ENCODE measurements around the gene GALNT17.

DNA sequence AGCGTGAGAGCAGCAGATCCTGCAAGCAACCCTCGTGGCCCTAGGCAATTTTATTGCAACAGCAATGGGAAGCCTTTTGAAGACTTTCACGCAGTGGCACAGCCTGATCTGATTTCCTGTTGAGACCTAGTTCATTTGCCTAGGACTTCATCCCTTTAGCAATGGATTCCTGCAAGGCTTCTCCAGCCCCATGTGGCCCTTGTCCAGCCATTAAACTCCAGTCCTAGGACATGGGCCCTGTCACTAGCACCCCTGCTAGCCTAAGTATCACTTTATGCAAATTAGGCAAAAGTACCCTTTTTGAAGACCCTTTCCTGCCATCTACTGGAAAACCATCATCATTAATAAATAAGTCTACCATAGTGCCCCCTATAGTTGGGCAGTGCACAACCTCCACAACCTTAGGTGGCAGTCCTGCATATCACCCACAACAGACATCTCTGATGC lies 379.4 kb downstream of the GALNT17 start:
- TF ChIP-seq HDAC2 (IDR thresholded peaks at IDR 0.05) (no peak), POLR2A (IDR thresholded peaks at IDR 0.05; ENCODE audit: low read length) (no peak), RFX5 (IDR thresholded peaks at IDR 0.05) (no peak), JUN (IDR thresholded peaks at IDR 0.05) (no peak), RAD21 (conservative IDR thresholded peaks at IDR 0.05 in 1 of 2, IDR thresholded peaks at IDR 0.05 in 1 of 2) (no peak), CEBPB (IDR thresholded peaks at IDR 0.05) (no peak), MYC (IDR thresholded peaks at IDR 0.05; ENCODE audit: borderline replicate concordance, low read length) (no peak), FOSL2 (IDR thresholded peaks at IDR 0.05) (no peak), FOSL2 (CRISPR knock-in tag; IDR thresholded peaks at IDR 0.05) (no peak), MAFK (IDR thresholded peaks at IDR 0.05; ENCODE audit: partially characterized antibody) (no peak), EP300 (IDR thresholded peaks at IDR 0.05) (no peak)
- TF ChIP-seq, protein P1, sequence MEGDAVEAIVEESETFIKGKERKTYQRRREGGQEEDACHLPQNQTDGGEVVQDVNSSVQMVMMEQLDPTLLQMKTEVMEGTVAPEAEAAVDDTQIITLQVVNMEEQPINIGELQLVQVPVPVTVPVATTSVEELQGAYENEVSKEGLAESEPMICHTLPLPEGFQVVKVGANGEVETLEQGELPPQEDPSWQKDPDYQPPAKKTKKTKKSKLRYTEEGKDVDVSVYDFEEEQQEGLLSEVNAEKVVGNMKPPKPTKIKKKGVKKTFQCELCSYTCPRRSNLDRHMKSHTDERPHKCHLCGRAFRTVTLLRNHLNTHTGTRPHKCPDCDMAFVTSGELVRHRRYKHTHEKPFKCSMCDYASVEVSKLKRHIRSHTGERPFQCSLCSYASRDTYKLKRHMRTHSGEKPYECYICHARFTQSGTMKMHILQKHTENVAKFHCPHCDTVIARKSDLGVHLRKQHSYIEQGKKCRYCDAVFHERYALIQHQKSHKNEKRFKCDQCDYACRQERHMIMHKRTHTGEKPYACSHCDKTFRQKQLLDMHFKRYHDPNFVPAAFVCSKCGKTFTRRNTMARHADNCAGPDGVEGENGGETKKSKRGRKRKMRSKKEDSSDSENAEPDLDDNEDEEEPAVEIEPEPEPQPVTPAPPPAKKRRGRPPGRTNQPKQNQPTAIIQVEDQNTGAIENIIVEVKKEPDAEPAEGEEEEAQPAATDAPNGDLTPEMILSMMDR (IDR thresholded peaks at IDR 0.05): no peak
- TF ChIP-seq, protein P2, sequence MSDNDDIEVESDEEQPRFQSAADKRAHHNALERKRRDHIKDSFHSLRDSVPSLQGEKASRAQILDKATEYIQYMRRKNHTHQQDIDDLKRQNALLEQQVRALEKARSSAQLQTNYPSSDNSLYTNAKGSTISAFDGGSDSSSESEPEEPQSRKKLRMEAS (IDR thresholded peaks at IDR 0.05): no peak
- TF ChIP-seq, protein P3, sequence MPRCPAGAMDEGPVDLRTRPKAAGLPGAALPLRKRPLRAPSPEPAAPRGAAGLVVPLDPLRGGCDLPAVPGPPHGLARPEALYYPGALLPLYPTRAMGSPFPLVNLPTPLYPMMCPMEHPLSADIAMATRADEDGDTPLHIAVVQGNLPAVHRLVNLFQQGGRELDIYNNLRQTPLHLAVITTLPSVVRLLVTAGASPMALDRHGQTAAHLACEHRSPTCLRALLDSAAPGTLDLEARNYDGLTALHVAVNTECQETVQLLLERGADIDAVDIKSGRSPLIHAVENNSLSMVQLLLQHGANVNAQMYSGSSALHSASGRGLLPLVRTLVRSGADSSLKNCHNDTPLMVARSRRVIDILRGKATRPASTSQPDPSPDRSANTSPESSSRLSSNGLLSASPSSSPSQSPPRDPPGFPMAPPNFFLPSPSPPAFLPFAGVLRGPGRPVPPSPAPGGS (IDR thresholded peaks at IDR 0.05): no peak
